ENCODE measurements around the gene STRIP2.
"Not testable (repeated sequence)": the region's sequence is repeated elsewhere in the genome, so short reads cannot be mapped to it uniquely, and the experiment has no call there.

Gene STRIP2, protein sequence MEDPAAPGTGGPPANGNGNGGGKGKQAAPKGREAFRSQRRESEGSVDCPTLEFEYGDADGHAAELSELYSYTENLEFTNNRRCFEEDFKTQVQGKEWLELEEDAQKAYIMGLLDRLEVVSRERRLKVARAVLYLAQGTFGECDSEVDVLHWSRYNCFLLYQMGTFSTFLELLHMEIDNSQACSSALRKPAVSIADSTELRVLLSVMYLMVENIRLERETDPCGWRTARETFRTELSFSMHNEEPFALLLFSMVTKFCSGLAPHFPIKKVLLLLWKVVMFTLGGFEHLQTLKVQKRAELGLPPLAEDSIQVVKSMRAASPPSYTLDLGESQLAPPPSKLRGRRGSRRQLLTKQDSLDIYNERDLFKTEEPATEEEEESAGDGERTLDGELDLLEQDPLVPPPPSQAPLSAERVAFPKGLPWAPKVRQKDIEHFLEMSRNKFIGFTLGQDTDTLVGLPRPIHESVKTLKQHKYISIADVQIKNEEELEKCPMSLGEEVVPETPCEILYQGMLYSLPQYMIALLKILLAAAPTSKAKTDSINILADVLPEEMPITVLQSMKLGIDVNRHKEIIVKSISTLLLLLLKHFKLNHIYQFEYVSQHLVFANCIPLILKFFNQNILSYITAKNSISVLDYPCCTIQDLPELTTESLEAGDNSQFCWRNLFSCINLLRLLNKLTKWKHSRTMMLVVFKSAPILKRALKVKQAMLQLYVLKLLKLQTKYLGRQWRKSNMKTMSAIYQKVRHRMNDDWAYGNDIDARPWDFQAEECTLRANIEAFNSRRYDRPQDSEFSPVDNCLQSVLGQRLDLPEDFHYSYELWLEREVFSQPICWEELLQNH

DNA sequence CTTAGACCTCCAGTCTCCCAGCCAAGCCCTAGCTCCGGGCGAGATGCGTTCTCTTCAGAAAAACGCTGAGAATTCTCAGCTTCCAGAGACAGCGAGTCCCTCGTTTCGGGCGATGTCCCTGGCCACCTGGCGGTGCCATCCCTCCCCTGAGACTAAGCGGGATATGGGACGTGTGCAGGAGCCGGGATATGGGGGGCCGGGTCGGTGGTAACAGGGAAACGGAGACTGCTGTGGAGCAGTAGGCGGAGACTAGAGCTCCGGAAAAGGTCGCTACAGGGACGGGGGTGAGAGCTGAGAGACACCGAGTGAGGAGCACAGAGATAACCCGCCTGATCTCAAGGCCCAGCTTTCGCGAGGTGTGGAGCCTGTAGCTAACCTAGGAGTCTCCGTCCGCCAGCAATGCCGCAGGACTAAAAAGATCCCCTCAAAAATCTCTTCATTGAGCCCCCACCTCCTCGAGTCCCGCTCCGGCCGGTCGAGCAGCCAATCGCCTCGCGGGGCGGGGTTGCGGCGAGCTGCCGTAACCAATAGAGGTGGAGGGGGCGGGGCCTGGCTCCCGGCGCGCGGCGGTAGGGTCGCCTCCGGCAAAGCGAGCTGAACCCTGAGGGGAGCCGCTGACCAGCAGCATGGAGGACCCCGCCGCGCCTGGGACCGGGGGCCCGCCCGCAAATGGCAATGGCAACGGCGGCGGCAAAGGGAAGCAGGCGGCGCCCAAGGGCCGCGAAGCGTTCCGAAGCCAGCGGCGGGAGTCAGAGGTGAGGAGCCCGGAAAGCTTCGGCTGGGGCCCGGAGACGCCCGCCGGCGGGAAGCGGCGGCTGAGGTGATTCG lies at the start of gene STRIP2:
Gene STRIP2, plus strand, starts transcription at position 586 of the 828 bp plus-strand sequence. Its CDS starts 41 bp downstream, at position 627.
- DNase-seq: peak; percentile 82

DNA sequence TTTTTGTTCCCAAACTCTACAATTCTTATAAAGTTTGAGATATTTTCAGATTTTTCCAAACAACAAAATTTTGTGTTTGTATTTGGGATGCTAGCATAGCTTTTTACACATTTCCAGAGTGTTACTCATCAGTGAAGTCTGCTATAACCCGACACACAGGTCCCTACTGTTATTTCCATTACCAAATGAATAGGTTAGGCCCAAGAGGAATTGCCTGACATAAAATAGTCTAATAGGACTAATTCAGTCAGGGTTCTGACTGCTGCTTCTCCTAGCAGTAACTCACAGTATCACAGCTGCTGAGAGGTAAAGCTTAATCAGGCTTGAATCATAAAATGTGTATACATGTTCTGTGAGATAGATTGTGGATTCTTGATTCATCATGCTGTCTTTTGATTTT lies 49.1 kb upstream of the STRIP2 start:
- DNase-seq: no peak

DNA sequence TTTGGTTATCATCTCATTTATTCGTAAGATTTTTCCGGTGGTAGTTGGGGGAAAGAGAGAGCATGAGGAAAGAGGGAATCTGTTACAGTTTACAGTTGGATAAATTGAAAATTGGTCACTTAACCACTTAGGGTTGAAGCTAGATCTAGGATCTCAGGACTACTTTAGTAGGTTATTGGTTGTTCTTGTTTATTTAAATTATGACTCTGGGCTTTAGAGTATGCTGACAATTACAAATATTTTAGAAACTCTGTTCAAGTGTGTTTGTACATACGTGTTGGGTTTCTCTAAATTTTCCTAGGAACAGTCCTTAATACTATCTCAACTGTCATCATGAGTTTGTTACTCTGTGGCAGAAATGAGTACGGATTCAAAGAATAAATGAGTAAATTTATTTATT lies 48.6 kb upstream of the STRIP2 start:
- DNase-seq: no peak

DNA sequence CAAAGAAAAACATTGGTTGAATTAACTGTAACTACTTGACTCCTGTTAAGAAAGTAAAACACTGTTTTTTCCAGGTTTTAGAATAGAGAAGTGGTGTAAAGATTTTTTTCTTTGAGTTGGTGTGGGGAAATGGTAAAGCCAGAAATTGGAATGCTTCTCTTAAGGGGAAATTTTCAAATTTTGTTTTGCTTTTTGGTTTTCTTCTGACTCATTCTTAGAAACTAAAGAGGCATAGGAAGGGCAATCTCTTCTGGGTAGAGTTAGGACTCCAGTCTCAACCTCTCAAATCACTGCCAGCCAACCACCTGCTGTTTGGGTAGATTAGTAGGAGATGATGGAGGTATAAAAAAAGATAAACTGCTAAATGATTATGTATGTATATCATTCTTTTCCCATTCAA lies 47.7 kb upstream of the STRIP2 start:
- no peak for DNase-seq

DNA sequence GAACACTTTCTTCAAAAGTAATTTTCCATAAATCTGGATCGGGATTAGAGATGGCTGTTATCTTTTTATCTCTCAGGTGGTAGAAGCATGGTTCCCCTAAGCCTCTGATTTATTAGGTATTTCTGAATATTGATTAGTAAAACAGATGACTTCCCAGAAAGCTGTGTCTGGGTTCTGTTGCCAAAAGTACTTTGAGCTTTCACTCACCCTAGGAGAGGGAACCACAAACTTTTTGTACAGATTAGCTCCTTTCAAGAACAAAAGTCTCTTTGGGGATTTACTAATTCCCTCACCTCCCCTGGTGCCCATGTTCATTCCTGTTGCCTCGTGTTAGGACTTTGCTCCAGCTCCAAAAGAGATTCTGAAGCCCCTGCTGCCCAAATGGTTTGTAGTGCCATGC lies 46.7 kb upstream of the STRIP2 start:
- DNase-seq: no peak

DNA sequence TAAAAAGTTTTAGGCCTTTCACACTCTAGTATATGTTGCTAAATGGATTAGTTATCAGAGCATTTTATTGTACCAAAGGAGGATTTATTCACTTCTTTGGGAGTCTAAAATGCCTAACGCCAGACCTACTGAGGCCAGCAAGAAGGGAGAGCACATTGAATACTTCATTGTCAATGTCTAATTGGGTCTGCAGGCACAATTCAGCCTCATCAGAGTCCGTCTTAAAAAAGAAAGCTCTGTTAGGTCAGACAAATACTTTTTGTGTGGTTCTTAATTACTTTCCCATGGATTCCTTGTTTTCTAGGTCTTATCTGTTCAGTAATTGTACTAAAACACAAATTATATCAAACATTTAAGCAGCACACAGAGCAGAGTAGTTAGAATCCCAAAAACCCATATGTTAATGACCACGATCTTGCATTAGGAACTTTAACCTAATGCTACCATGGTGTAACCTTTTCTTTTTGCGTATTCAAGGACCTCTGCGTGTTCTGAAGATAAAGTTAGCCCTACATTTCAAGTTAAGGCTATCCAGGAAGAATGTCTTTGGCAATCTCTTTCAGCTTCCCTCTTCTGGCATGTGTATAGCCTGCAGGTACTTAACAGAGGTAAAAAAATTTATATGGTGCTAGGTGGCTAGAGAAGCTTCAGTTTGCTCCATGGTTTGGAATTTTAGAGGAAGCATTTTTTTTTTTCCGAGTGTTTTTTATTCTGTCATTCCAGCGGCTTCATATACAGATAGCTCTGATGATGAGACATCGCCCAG lies 45.7 kb upstream of the STRIP2 start:
- DNase-seq: no peak

DNA sequence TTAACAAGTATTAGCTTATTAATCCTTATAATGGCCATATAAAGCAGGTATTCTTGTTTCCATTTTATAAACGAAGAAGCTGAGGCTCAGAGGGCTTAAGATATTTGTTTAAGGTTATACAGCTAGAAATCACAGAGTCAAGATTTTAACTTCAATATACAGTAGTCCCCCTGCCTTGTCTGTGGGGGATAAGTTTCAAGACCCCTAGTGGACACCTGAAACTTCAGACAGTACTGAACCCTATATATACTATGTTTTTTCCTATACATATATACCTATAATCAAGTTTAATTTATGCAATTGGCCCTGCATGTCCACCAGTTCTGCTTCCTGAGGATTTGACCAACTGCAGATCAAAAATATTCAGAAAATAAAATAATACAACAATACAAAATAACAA lies 44.4 kb upstream of the STRIP2 start:
- DNase-seq: no peak

DNA sequence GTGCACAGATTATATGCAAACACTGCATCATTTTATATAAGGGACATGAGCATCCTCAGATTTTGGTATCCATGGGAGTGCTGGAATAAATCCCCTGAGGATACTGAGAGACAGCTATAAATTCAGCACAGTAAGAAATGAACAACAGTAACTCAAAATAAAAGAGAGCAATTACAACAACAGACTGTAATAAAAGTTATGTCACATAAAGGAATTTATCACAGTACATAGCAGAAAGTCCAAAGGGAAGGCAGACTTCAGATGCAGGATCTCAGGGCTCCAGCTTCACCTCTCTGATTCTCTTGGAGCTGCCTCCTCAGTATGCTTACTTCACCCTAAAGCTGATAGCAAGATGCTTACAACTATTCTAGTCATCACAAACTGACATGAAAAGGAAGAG lies 43.9 kb upstream of the STRIP2 start:
- DNase-seq: no peak

DNA sequence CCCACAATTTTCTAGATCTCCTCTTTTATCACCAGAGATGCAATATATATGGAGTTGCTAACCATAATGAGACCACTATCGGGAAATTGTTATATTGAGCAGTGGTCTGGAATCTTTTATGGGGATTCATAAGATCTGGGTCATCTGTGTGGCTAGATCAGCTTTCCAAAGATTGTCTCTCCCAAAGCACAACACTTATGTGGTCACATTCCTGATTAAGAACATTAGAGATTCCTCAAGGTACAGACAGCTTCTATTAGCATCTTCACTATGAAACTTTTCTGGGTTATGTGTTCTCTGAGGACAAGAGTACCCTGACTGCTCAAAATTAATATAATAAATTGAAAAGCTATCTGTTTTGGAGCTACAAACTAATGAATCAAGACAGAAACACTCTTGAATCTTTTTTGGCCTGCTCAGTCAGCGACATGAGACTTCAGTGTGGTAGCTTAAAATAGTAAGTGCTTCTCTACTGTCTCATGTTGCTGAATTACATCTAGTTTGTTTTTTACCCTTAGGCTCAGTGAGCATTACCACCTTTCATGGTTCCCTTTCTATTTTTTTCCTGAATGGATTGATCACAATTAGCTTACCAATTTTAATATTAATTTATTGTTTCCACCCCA lies 42.6 kb upstream of the STRIP2 start:
- DNase-seq: no peak

DNA sequence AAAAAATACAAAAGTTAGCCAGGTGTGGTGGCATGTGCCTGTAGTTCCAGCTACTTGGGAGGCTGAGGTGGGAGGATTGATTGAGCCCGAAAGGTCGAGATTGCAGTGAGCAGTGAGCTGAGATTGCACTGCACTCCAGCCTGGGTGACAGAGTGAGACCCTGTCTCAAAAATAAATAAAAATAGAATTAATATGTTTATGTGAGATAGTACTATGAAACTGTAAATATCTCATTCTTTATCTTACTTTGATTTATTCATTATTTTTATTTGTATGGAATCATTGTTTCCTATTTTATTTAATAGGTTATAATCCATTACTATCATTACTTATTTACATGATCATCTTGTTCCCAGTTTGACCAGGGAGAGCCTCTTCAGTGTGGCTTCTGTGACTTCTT lies 41.0 kb upstream of the STRIP2 start:
- no peak for DNase-seq

DNA sequence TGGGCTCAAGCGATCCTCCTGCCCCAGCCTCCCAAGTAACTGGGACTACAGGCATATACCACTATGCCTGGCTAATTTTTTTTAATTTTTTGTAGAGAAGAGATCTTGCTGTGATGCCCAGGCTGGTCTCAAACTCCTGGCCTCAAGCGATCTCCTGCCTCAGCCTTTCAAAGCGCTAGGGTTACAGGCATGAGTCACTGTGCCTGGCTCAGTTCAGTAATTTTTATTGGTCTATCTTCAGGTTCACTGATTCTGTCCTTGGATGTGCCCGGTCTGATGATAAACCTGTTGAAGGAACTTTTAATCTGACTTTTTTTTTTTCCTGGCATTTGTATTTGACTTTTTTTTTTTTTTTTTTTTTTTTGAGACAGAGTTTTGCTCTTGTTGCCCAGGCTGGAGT lies 40.1 kb upstream of the STRIP2 start:
- DNase-seq: no peak

DNA sequence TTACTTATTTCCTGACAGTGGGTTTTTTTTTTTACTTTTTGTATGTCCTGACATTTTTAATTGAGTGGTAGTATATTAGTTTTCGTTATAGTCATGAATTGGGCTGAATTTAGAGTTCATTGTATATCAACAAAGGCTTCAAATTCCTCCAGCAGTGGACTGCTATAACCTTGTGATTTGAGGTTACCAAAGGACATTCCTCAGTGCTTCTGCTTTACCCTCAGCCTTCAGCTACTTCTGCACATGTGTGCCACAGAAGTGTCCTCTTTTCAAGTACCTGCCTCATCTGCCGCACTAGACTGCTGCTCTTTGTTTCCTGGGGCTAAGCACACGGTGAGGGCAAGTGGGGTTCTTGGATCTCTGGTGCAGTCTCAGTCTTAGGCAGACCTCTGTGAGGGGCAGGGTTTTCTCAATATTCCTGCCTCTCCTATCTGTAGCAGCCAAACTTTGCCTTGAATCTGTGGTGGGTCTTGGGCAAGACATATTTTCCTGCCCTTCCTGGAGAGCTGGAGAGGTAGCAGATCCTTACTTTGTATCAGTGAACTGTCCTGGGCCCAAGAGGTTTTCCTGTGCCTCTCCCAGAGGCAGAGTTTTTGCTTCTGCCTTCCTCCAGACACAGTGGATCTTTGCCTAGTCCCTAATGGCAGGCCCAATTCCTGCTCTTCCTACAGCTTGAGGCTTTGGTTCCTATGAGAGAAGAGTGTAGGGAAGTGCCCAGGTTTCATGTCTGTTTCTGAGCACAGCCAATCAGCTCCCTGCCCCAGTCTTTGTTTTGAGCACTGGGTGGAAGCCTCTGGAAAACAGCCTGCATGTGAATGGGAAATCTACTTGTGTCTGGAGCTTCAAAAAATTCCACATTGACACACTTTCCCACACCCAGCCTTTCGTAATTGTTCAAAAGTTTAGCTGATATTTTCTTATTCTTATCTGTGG lies 39.0 kb upstream of the STRIP2 start:
- DNase-seq: no peak

DNA sequence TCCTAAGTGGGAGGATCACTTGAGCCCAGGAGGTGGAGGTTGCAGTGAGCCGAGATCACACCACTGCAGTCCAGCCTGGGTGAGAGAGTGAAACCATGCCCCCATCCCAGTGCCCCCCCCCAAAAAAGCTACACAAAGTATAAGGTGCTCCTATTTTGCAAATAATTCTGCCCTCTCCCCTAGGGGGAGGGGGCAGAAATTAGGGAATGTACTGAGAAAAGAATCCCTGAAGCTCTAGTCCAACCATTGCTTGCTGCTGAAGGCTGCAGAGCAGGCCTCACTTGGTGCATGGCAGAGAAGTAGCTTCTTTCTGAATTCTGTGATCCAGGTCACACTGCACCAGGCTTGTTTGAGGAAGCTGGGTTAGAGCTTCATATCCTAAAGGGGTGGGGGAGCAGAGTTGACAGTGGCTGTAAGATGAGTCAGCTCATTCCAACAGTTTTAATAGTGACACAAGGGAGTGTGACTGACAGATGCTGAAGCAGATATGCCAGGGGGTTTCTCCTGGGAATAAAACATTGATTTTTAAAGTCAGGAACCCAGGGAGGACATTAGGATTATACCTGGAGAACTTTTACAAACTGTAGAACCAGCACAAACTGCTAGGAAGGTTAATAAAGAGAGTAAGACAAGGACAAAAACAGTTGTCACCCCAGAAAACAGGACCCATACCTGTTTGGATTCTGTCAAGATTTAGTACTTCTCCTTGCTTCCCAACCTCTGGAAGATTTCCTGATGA lies 32.8 kb upstream of the STRIP2 start:
- no peak for DNase-seq

DNA sequence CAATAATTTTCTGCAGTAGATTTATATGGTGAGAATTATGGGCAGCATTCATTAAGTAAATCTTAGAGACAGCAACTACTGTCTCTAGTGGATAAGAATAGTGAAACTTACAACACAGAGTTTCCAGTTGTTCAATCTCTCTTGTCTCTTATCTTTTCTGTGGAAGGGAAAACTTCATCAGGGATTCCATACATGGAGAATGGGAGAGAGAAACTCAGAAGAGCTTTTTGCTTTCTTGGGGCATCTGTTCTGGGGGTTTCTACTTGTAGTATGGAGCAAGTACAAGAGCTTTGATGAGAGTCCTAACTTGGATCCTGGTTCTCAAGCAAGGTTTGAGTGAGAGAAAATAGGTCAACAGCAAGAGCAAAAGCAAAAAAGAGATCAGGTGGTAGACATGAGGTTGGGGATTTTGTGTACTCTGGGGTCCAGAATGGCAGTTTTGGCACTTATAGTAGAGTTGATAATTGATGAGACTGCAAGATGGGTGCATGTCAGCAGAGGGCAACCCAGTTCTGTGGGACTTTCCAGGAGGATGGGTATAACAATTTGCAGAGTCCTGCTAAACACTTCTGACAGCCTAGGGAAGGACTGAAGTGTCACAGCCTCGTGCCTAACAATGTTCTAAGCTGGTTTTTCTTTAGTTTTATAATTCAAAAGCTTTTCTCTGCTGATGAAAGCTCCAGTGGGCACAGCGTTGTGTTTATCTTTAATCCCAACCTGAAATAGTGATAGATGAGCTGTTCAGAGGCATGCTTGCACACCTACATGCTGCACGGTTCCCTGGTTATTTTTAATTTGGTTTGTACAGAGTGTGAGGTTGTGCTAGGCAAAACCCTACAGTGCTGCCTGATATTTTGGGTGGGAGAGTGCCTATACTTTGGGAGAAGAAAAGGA lies 32.0 kb upstream of the STRIP2 start:
- DNase-seq: no peak

DNA sequence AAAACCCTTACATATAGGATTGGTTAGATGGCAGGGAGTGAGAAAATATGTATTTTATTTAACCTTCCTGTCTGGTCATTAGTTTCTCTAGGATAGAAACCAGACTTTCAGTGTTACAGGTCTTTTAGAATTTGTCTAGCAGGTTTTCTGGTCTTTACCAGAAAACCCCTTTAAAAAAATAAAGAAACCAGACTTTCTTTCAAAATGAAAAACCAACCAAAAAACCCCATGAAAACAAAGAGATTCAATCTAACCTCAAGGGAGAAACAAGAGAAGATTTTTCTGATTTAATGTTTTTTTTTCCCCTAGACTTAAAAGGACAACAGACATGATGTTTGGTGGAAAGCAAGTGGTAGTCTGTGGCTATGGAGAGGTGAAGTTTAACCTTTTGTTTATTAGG lies 28.7 kb upstream of the STRIP2 start:
- no peak for DNase-seq

DNA sequence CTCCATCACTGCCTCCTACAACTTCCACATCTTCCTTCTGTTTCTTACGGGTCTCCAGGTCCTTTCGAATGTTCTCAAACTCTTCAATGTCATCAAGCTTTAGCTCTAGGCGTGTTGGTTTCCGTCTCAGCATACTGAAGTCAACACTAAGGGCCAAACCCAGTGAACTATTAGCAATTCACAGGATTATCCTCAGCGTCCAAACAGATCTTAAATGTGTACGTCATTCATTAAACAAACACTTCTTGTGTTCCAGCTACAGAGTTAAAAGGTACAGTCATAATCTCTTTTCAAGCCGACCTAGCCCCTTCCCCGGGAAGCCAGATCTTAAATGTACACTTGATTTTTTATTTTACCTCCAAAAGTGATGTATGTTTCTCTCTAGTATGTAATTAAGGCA lies 24.0 kb upstream of the STRIP2 start:
- DNase-seq: not testable (repeated sequence)

DNA sequence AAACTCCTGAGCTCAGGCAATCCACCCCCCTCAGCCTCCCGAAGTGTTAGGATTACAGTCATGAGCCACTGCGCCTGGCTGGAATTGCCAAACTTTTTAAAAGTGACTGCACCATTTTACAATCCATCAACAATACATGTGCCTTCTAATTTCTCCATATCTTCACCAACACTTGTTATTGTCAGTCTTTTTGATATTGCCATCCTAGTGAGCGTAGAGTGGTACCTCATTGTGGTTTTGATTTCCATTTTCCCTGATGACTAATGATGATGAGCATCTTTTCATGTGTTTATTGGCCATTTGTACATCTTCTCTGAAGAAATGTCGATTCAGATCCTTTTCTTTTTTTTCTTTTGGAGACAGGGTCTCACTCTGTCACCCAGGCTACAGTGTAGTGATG lies 21.7 kb upstream of the STRIP2 start:
- no peak for DNase-seq

DNA sequence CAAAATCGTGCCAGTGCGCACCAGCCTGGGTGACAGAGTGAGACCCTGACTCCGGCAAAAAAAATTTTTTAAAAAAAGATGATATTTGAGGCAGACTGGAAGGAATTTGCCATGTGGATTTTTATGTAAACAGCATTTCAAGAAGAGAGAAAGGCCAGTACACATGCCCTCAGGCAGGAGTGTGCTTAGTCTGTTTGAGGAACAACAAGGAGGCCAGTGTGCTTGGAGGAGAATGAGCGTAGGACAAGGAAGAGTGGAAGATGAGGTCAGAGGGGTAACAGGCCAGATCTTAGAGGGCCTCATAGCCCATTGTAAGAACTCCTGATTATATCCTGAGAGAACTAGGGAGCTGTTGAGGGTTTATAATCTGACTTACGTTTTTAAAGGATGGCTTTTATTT lies 17.2 kb upstream of the STRIP2 start:
- no peak for DNase-seq

DNA sequence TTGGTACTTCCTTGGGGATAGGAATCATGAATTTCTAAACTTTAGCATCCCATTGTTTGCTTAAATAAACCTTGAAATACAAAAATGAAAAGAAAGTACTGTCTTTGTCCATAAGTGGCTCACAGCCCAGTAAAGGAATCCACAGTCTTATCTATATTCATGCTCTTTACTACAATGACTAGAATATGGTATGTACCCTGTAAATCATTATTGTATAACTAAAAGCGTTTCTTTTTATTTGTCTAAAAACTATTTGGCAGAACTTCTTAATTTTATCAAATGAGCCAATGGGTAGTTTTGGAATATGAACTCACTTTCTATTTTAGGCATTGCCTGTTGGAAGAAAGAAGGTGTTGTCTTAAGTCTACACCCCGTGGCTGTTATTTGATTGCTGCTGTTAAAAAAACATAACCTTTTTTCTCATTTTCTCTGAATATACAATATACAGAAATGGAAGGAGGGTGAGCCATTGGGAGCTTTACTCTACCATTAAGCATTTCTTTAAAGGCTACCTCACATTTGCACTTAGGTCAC lies 12.4 kb upstream of the STRIP2 start:
- no peak for DNase-seq

All from DMS 273 treated with DMSO at 0.1 percent for 48 hours (cell line).